ENCODE measurements around the gene NUDC. TPM values are rescaled to one million over a fixed set of nuclear protein-coding genes. Genes with fewer than 3 reads are reported as not detected.
"Not testable (repeated sequence)": the region's sequence is repeated elsewhere in the genome, so short reads cannot be mapped to it uniquely, and the experiment has no call there.

NUDC gene
- total RNA-seq, 1 donor from 2014 or later, result 19.2 TPM

GRCh38 chr1:26983863-26984262, 62.3 kb downstream of the NUDC start:
- intact Hi-C loops (cut with DNase I), result no loop called here
- no peak for DNase-seq (ENCODE audit: low spot score in 2 of 2)
- no peaks in the 10 kb centered on the region for H3K9me3 ChIP-seq
- H3K27ac ChIP-seq, result no peak overlapping the region
- no peaks in the 10 kb centered on the region for H3K4me1 ChIP-seq
- no peak for TF ChIP-seq CTCF (IDR thresholded peaks at IDR 0.05)
- no peaks in the 10 kb centered on the region for H3K27me3 ChIP-seq
- no peaks in the 10 kb centered on the region for H3K36me3 ChIP-seq
- H3K4me3 ChIP-seq, result no peak overlapping the region

- Histone ChIP-seq H3K9me3 (no peaks in the 10 kb centered on the region), H3K27me3 (no peaks in the 10 kb centered on the region), H3K4me3 (no peak overlapping the region), H3K27ac (no peak overlapping the region), H3K4me1 (no peaks in the 10 kb centered on the region), H3K36me3 (no peaks in the 10 kb centered on the region)
- intact Hi-C loops (cut with DNase I), result no loop called here
- TF ChIP-seq CTCF (IDR thresholded peaks at IDR 0.05), result no peak
- no peak for DNase-seq (ENCODE audit: low spot score in 2 of 2)
Measured at GRCh38 chr1:26984291-26984690, 62.7 kb downstream of the NUDC start.

- H3K9me3 ChIP-seq, result no peaks in the 10 kb centered on the region
- no peaks in the 10 kb centered on the region for H3K4me1 ChIP-seq
- H3K27me3 ChIP-seq, result no peaks in the 10 kb centered on the region
- H3K4me3 ChIP-seq, result no peak overlapping the region
- no peak for TF ChIP-seq CTCF (IDR thresholded peaks at IDR 0.05)
- no peak for DNase-seq (ENCODE audit: low spot score in 2 of 2)
- no peak overlapping the region for H3K27ac ChIP-seq
- H3K36me3 ChIP-seq, result no peaks in the 10 kb centered on the region
- intact Hi-C loops (cut with DNase I), result no loop called here
Measured at GRCh38 chr1:26986658-26987057, 65.1 kb downstream of the NUDC start.

- not testable (repeated sequence) for DNase-seq (ENCODE audit: low spot score in 2 of 2); H3K36me3 ChIP-seq; H3K27ac ChIP-seq; H3K9me3 ChIP-seq; H3K27me3 ChIP-seq; H3K4me1 ChIP-seq; H3K4me3 ChIP-seq
- intact Hi-C loops (cut with DNase I), result loop anchor here (5.0 kb wide), 2 partner anchors 67 to 1898 kb away; partner anchors contain the start of gene NUDC
Measured at GRCh38 chr1:26989403-26990109, 68.0 kb downstream of the NUDC start.

- Histone ChIP-seq H3K36me3 (no peaks in the 10 kb centered on the region), H3K4me3 (no peak overlapping the region), H3K9me3 (no peaks in the 10 kb centered on the region), H3K27ac (no peak overlapping the region), H3K27me3 (no peaks in the 10 kb centered on the region), H3K4me1 (peaks cover 12% of the 10 kb centered on the region in 2 donors)
- intact Hi-C loops (cut with DNase I), result loop anchor here (5.0 kb wide), 2 partner anchors 69 to 1896 kb away; partner anchors contain the start of gene NUDC
- DNase-seq (ENCODE audit: low spot score in 2 of 2), result no peak
- TF ChIP-seq CTCF (IDR thresholded peaks at IDR 0.05), result no peak
Measured at GRCh38 chr1:26991310-26992116, 70.0 kb downstream of the NUDC start.

All from ascending aorta (tissue), 2 donors.